M059J (cell line): ENCODE data around the gene SGCD. TPM values are rescaled to one million over a fixed set of nuclear protein-coding genes. Genes with fewer than 3 reads are reported as not detected.
"Not testable (repeated sequence)": the region's sequence is repeated elsewhere in the genome, so short reads cannot be mapped to it uniquely, and the experiment has no call there.

Experiments
- DNase-seq: peaks from one replicate; pipeline ENCODE4 v3.0.0-alpha.2; 2012; ENCODE audit warnings: low read depth
- total RNA-seq: library from RNA; depleted of rRNA; stranded (reverse); fragments of >200 nt; shearing (Covaris generic); gene quantifications from 2 replicates; pipeline ENCODE4 v1.2.3, GENCODE V29; 2014

Gene SGCD
- total RNA-seq, 1 experiment from 2014 or later, result 1.7 TPM

GRCh38 chr5:156561651-156562050, 234.7 kb downstream of the SGCD start:
- no peak for DNase-seq

DNA sequence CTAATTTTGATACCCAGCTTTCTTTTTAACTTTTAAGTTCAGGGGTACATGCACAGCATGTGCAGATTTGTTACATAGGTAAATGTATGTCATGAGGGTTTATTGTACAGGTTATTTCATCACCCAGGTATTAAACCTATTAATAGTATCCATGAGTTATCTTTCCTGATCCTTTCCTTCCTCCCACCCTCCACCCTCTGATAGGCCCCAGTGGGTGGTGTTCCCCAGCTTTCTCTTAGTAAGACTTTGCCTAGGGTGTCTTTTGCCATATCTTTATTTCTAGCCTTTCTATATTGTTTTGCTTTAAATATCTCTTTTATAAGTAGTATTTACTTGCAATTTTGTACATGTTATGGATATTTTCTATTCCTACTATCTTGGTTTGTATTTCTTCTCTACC, 243.7 kb downstream of the SGCD start:
- DNase-seq, result no peak

- no peak for DNase-seq
Observed at GRCh38 chr5:156581725-156582124, 254.8 kb downstream of the SGCD start.

DNA sequence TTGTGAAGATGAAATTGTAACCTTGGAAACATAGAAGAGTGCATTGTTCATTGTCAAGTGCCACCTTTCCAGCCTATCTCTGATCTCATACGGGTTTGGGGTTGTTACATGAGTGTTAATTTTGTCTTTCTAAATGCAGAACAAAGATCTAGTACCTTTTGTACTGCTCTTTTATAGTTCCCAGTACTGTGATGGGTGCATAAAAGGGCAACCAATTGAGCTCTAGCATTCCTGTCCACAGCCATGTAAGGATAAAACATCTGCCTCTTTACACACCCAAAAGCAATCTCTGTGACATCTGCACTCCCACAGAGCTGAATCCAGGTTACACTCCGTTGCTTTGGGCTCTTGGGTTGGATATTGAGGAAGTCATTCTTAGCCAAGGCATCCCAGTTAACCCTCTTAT, 255.2 kb downstream of the SGCD start:
- no peak for DNase-seq

- DNase-seq, result no peak
Observed at GRCh38 chr5:156584871-156585270, 257.9 kb downstream of the SGCD start.

GRCh38 chr5:156585999-156586398, 259.0 kb downstream of the SGCD start:
- DNase-seq, result no peak

GRCh38 chr5:156587012-156587411, 260.0 kb downstream of the SGCD start:
- no peak for DNase-seq

DNA sequence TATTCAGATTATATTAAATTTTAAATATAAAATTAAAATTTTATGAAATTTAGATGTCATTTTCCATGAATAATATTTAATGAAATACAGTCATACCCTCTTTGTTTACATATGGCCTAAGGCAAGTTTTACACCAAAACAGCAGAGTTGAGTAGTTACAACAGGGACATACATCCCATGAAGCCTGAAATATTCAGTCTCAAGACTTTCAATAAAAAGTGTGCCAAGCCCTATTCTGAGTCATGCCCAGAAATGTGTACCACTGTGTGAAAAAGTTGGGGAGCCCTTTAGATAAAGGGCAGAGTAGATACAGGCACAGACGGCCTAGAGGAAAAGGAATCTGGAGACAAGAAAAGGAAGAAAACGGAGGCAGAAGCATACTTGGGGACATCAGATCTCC, 261.3 kb downstream of the SGCD start:
- DNase-seq, result peak; percentile 0

- DNase-seq, result no peak
Observed at GRCh38 chr5:156589104-156589945, 262.4 kb downstream of the SGCD start.

- DNase-seq, result no peak
Observed at GRCh38 chr5:156589946-156590216, 262.9 kb downstream of the SGCD start.

- DNase-seq, result no peak
Observed at GRCh38 chr5:156590978-156591377, 264.0 kb downstream of the SGCD start.

DNA sequence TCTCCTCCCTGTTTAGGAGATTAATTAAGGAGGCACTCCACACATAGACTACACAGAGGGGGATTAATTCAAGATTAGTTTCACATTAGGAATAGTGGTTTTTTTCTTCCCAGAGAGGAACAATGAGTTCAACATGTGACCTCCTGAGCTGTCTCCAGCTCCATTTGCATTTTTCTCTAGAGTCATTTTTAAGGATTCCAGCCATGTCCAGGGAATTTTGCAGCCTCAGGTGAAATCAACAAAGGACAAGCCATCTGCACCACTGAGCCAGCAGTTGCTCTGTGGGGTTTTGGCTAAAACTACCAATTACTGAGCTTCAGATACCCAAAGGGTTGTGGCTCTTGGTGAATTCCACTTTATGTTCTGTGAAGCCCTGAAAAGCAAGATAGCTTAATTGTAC, 264.7 kb downstream of the SGCD start:
- no peak for DNase-seq

GRCh38 chr5:156593546-156593945, 266.6 kb downstream of the SGCD start:
- DNase-seq, result no peak

DNA sequence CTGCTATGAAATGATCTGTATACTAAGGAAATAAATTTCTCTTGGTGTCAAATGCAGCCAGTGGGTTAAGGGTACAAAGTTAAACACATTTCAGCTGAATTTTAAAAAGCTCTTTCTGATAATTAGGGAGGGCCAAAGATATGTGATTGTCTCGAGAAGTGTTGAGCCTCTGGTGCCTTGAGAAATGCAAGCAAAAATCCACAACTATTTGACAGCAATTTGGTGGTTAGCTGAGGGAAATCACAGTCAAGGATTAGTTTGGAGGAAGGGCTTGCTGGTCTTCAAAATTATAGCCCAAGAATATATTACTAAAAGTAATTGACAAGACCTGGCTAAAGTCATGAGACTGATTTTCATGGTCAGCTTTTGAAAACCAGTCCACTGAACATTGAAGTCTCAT, 267.4 kb downstream of the SGCD start:
- no peak for DNase-seq

- no peak for DNase-seq
Observed at GRCh38 chr5:156595132-156595787, 268.3 kb downstream of the SGCD start.

DNA sequence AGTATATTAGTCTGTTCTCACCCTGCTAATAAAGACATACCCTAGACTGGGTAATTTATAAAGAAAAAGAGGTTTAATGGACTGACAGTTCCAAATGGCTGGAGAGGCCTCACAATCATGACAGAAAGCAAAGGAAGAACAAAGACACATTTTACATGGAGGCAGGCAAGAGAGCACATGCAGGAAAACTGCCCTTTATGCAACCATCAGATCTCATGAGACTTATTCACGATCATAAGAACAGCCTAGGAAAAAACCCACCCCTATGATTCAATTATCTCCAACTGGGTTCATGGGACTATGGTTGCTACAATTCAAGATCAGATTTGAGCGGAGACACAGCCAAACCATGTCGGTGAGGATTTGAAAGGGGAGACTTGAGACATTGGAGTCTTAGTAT, 270.3 kb downstream of the SGCD start:
- DNase-seq, result no peak

DNA sequence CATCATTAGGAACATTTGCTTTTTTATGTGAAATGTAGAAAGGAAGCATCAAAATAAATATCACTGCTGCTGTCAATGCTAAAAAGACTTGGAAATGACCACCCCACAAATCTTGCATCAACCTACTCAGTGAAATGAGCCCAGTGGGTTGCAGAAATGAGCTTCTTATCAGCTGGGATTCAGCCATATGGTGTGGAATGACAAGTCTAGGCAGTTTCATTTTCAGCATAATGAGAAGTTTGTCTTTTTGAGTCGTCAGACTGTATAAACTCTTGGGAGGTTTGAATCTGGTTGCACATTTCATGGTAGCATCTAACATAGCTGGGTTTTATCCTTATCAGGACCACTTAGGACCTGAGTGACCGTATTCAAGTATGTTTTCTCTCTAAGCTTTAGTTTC, 272.0 kb downstream of the SGCD start:
- no peak for DNase-seq

DNA sequence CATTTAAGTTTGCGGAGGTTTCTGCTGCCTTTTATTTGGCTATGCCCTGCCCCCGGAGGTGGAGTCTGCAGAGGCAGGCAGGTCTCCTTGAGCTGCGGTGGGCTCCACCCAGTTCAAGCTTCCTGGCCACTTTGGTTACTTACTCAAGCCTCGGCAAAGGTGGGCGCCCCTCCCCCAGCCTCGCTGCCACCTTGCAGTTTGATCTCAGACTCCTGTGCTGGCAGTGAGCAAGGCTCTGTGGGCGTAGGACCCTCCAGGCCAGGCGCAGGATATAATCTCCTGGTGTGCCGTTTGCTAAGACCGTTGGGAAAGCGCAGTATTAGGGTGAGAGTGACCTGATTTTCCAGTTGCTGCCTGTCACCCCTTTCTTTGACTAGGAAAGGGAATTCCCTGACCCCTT, 283.6 kb downstream of the SGCD start:
- DNase-seq, result not testable (repeated sequence)

DNA sequence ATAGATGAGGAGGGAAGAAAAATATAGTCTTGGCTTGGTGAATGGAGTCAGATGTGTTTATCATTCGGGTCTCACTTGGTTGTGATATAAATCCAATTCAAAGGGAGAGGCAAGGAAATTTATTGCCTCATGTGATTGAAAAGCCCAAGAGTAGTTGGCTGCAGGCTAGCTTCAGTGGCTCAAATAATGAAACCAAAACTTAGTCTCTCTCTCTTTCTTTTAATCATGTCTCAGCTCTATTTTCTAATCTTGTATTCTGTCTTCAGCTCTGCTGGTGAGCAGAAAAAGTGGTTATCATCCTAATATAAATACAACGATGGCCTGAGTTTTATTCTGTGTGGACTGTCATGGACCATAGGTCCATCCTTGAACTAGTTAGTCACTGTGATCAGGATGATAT, 288.9 kb downstream of the SGCD start:
- DNase-seq, result no peak

DNA sequence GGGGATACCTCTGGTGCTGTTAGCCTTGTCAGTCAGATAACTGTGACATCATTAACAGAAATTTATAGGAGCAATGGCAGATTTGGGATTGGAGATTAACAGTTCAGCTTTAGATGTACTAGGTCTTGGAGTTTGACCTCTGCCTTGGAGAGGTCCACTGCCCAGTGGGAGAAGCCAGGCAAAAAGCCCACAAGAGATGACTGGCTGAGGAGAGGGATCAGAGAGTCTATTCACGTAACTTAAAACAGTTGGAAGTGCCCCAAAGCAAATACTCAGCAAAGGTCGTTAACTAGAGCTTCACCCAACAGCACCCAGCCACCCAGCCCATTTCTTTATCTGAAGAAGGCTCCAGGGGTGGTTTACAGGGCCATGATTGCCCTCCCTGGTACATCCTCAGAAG, 290.5 kb downstream of the SGCD start:
- no peak for DNase-seq

GRCh38 chr5:156618601-156619000, 291.6 kb downstream of the SGCD start:
- no peak for DNase-seq

GRCh38 chr5:156621719-156622118, 294.8 kb downstream of the SGCD start:
- DNase-seq, result no peak

DNA sequence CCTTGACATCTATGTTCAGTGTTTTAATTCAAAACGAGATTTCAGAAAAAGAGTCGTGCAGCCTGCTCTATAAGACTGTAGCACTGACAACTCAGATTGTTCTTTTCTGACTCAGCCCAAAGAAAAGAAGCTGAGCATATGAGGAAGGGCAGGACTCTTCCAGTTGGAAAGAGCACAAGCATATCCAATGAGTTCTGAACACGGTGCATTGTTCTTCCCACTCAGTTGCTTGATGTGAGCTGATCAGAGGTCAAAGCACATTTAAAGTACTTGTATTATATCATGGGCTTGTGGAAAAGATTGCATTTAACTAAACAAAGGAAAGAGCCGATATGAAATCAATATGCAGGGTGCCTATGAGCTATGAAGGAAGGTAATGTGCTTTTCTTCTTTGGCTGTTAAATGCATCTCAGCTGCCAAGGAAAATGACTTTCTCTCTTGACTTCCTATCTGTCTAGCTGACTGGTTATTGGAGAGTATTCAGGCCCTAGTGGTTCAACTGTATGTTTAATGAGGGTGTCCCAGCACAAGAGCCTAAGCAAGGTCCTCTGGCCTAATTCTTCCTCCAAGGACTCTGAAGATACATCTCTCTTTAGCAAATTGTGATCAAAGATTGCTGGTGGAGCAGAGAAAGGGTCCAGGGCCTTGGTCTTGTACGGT, 296.5 kb downstream of the SGCD start:
- DNase-seq, result no peak
